Keratinocyte (primary cell): ENCODE data around the gene CGN. TPM values are rescaled to one million over a fixed set of nuclear protein-coding genes. Genes with fewer than 3 reads are reported as not detected.

ENCODE experiments used
- DNase-seq: peaks from one replicate; pipeline ENCODE4 v3.0.0-alpha.2; 2011; ENCODE audit warnings: low read depth, missing footprints, low spot score
- FAIRE-seq: peaks from 2 replicates; lab custom pipeline; 2011; peaks lifted over from hg19 to GRCh38; lab: Jason Lieb, UNC
- H2AFZ ChIP-seq: 2 replicates; pipeline ENCODE4 v1.6.0; 2012; ENCODE audit warnings: low read length, control low read depth, inconsistent platforms; ENCODE audit not compliant: control insufficient read depth
- H3K27ac ChIP-seq: 2 replicates; pipeline ENCODE4 v1.5.1; 2011; ENCODE audit warnings: low read length; ENCODE audit not compliant: control insufficient read depth, insufficient read depth
- H3K27me3 ChIP-seq: 3 replicates; pipeline ENCODE4 v1.6.0; 2011; ENCODE audit warnings: low read length; ENCODE audit not compliant: control insufficient read depth, insufficient read depth; ENCODE audit errors: extremely low read depth
- H3K36me3 ChIP-seq, 2 experiments: 2 replicates in 1 of 2; 3 replicates in 1 of 2; pipeline ENCODE4 v1.5.1; 2011; ENCODE audit warnings: low read length in 2 of 2, mild to moderate bottlenecking in 1 of 2; ENCODE audit not compliant: control insufficient read depth in 2 of 2, insufficient read depth in 2 of 2; ENCODE audit errors: extremely low read depth in 1 of 2
- H3K4me1 ChIP-seq: 3 replicates; pipeline ENCODE4 v1.5.1; 2011; ENCODE audit warnings: low read length; ENCODE audit not compliant: control insufficient read depth, insufficient read depth; ENCODE audit errors: extremely low read depth
- H3K4me2 ChIP-seq: 3 replicates; pipeline ENCODE4 v1.6.0; 2011; ENCODE audit warnings: low read depth, low read length; ENCODE audit not compliant: control insufficient read depth, insufficient read depth; ENCODE audit errors: extremely low read depth
- H3K4me3 ChIP-seq, 3 experiments: fragments of 200-600 bp in 1 of 3; sonication (generic) in 1 of 3; 2 replicates in 2 of 3; 3 replicates in 1 of 3; pipeline ENCODE4 v1.5.1; 2011 to 2016; ENCODE audit warnings: low read length in 3 of 3, mild to moderate bottlenecking in 3 of 3, control low read depth in 2 of 3, inconsistent platforms in 1 of 3, low read depth in 1 of 3, mixed read lengths in 1 of 3, mixed run types in 1 of 3, moderate library complexity in 1 of 3; ENCODE audit not compliant: control insufficient read depth in 2 of 3, insufficient read depth in 2 of 3; ENCODE audit errors: extremely low read depth in 1 of 3
- H3K79me2 ChIP-seq: 2 replicates; pipeline ENCODE4 v1.6.0; 2012; ENCODE audit warnings: low read length; ENCODE audit not compliant: control insufficient read depth, insufficient read depth
- H3K9ac ChIP-seq: 3 replicates; pipeline ENCODE4 v1.6.0; 2011; ENCODE audit warnings: low read length; ENCODE audit not compliant: control insufficient read depth, insufficient read depth; ENCODE audit errors: extremely low read depth
- H3K9me1 ChIP-seq: 3 replicates; pipeline ENCODE4 v1.6.0; 2011; ENCODE audit warnings: low read length; ENCODE audit not compliant: control insufficient read depth, insufficient read depth; ENCODE audit errors: extremely low read depth
- H3K9me3 ChIP-seq: 2 replicates; pipeline ENCODE4 v1.5.1; 2012; ENCODE audit warnings: low read depth, low read length; ENCODE audit not compliant: control insufficient read depth
- H4K20me1 ChIP-seq: 3 replicates; pipeline ENCODE4 v1.6.0; 2011; ENCODE audit warnings: low read length; ENCODE audit not compliant: control insufficient read depth, insufficient read depth; ENCODE audit errors: extremely low read depth
- EZH2 ChIP-seq: IDR thresholded peaks from one replicate; pipeline ENCODE4 v1.6.1; 2012; ENCODE audit warnings: inconsistent platforms, mild to moderate bottlenecking, low read length, moderate library complexity
- dilution Hi-C: fragments of 300-500 bp; cut with MboI; formaldehyde crosslinking; loops from one replicate; pipeline ENCODE4 v1.7.0; 2020; ENCODE audit warnings: low sequenced_read_pairs; ENCODE audit not compliant: extremely low pct_ligation_motif_present
- polyA plus RNA-seq, 5 experiments: library from polyadenylated mRNA; depleted of rRNA in 3 of 5; stranded (reverse) in 3 of 5; stranded (forward) in 1 of 5; unstranded in 1 of 5; fragments of >200 nt; gene quantifications; 1 replicate in 1 of 5; 2 replicates in 3 of 5; 3 replicates in 1 of 5; pipeline versions ENCODE4 v1.2.1 to v1.2.3, GENCODE V29; 2011 to 2012; ENCODE audit warnings: missing spikeins in 2 of 5, low read depth in 1 of 5, low replicate concordance in 1 of 5
- TF ChIP-seq, protein P1 (sequence below), 3 experiments: IDR thresholded peaks in 1 of 3; conservative IDR thresholded peaks in 1 of 3; optimal IDR thresholded peaks in 1 of 3; 2 replicates in 2 of 3; 3 replicates in 1 of 3; pipeline versions ENCODE3 to v1.5.1; 2011; ENCODE audit warnings: low read length in 3 of 3, mild to moderate bottlenecking in 3 of 3, moderate library complexity in 2 of 3, control low read depth in 1 of 3, inconsistent platforms in 1 of 3; ENCODE audit not compliant: insufficient read depth in 2 of 3; ENCODE audit errors: extremely low read depth in 1 of 3

Gene CGN
- polyA plus RNA-seq, 1 donor (not counting 4 experiments of a cell fraction or from before 2014, with no cell fraction given) = 2.9 TPM

DNA sequence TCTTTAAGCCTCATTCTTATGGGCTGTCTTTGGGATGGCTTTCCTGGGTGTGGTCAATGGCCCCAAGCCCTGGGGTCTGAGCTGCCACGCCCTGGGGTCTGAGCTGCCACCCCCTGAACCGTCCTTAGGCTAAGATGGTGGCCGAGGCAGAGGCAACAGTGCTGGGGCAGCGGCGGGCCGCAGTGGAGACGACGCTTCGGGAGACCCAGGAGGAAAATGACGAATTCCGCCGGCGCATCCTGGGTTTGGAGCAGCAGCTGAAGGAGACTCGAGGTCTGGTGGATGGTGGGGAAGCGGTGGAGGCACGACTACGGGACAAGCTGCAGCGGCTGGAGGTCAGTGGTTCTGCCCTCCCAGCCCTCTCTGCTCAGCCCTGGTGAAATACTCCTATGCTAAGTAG, 18.6 kb downstream of the CGN start:
- H3K36me3 ChIP-seq = peaks cover 0 to 6% of the 10 kb centered on the region in 2 experiments
- no peak overlapping the region for H3K9ac ChIP-seq
- TF ChIP-seq, protein P1, sequence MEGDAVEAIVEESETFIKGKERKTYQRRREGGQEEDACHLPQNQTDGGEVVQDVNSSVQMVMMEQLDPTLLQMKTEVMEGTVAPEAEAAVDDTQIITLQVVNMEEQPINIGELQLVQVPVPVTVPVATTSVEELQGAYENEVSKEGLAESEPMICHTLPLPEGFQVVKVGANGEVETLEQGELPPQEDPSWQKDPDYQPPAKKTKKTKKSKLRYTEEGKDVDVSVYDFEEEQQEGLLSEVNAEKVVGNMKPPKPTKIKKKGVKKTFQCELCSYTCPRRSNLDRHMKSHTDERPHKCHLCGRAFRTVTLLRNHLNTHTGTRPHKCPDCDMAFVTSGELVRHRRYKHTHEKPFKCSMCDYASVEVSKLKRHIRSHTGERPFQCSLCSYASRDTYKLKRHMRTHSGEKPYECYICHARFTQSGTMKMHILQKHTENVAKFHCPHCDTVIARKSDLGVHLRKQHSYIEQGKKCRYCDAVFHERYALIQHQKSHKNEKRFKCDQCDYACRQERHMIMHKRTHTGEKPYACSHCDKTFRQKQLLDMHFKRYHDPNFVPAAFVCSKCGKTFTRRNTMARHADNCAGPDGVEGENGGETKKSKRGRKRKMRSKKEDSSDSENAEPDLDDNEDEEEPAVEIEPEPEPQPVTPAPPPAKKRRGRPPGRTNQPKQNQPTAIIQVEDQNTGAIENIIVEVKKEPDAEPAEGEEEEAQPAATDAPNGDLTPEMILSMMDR (optimal IDR thresholded peaks at IDR 0.05 in 1 of 3, IDR thresholded peaks at IDR 0.05 in 1 of 3, conservative IDR thresholded peaks at IDR 0.05 in 1 of 3; ENCODE audit: extremely low read depth in 1 of 3, insufficient read depth in 2 of 3, low read length in 3 of 3) = no peak
- no peak for TF ChIP-seq EZH2
- no peak overlapping the region for H3K4me2 ChIP-seq
- no peak overlapping the region for H3K4me3 ChIP-seq
- no peaks in the 10 kb centered on the region for H3K9me1 ChIP-seq
- H3K79me2 ChIP-seq = no peaks in the 10 kb centered on the region
- H3K4me1 ChIP-seq = peaks cover under 1% of the 10 kb centered on the region
- H2AFZ ChIP-seq = no peak overlapping the region
- DNase-seq = no peak
- no peak for FAIRE-seq
- no peaks in the 10 kb centered on the region for H3K9me3 ChIP-seq
- dilution Hi-C loops = no loop called here
- H3K27me3 ChIP-seq = no peaks in the 10 kb centered on the region
- no peaks in the 10 kb centered on the region for H4K20me1 ChIP-seq
- no peak overlapping the region for H3K27ac ChIP-seq

DNA sequence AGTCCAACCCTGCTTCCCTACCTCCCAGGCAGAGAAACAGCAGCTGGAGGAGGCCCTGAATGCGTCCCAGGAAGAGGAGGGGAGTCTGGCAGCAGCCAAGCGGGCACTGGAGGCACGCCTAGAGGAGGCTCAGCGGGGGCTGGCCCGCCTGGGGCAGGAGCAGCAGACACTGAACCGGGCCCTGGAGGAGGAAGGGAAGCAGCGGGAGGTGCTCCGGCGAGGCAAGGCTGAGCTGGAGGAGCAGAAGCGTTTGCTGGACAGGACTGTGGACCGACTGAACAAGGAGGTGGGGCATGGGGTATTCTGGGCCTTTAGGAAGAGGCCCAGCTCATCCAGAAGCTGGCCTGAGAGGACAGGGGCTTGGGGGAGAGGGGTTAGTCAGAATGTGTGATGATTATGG, 19.3 kb downstream of the CGN start:
- no peak overlapping the region for H3K27ac ChIP-seq
- H3K36me3 ChIP-seq = peaks cover 0 to 3% of the 10 kb centered on the region in 2 experiments
- no peak for TF ChIP-seq EZH2
- TF ChIP-seq, protein P1 (optimal IDR thresholded peaks at IDR 0.05 in 1 of 3, IDR thresholded peaks at IDR 0.05 in 1 of 3, conservative IDR thresholded peaks at IDR 0.05 in 1 of 3; ENCODE audit: extremely low read depth in 1 of 3, insufficient read depth in 2 of 3, low read length in 3 of 3) = no peak

More for the DNA sequence above, 19.3 kb downstream of the CGN start:
- Histone ChIP-seq H3K9ac (no peak overlapping the region), H3K79me2 (no peaks in the 10 kb centered on the region), H3K4me3 (no peak overlapping the region), H3K27me3 (no peaks in the 10 kb centered on the region), H3K9me1 (no peaks in the 10 kb centered on the region), H4K20me1 (no peaks in the 10 kb centered on the region), H3K9me3 (no peaks in the 10 kb centered on the region), H2AFZ (no peak overlapping the region), H3K4me1 (peaks cover 7% of the 10 kb centered on the region), H3K4me2 (no peak overlapping the region)
- DNase-seq = no peak
- dilution Hi-C loops = no loop called here
- no peak for FAIRE-seq
